ENCODE results near the gene RNU1-4. TPM values are rescaled to one million over a fixed set of nuclear protein-coding genes. Genes with fewer than 3 reads are reported as not detected.
"Not testable (repeated sequence)": the region's sequence is repeated elsewhere in the genome, so short reads cannot be mapped to it uniquely, and the experiment has no call there.

The RNU1-4 gene
- total and polyA plus RNA-seq, 2 donors (not counting 3 experiments of a cell fraction or from before 2014, with no cell fraction given), result 206 to 1,319 TPM

DNA sequence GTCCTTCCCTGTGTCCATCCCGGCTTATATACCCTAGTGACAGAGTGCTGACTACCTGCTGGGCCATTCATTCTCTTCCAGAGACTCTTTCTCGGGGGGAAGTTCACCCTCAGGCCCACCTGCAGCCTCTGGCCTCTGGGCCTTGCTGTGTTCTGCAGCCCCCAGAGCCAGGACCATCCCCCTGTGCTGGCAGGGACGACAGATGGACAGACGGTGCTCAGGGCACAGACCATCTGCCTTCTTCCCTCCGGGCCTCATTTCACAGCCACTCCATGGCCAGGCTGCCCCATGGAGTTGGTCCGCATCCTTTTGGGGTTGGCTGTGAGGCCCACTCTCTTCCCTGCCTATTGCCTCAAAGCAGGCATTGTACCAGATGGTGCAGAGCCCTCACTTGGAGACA lies 34.0 kb upstream of the RNU1-4 start:
- H3K9ac ChIP-seq (replicated peaks; ENCODE audit: extremely low read depth, insufficient read depth, low read length); H3K4me2 ChIP-seq (ENCODE audit: insufficient read depth, low read length); intact Hi-C loops (cut with micrococcal nuclease); H3K4me3 ChIP-seq (replicated peaks in 1 of 3; ENCODE audit: insufficient read depth in 1 of 3, low read depth in 1 of 3, low read length in 3 of 3); H3K27me3 ChIP-seq (ENCODE audit: control insufficient read depth in 2 of 2, insufficient read depth in 2 of 2, low read length in 2 of 2); DNase-seq (ENCODE audit: low read depth, low spot score); H3K9me3 ChIP-seq (replicated peaks; ENCODE audit: control insufficient read depth, insufficient read depth, low read length); H3K27ac ChIP-seq (ENCODE audit: insufficient read depth, low read depth, low read length); H3K4me1 ChIP-seq (ENCODE audit: control insufficient read depth, extremely low read depth, insufficient read depth, low read length); FAIRE-seq; dilution Hi-C loops (cut with MboI; ENCODE audit: extremely low pct_ligation_motif_present, low sequenced_read_pairs); H4K20me1 ChIP-seq (replicated peaks; ENCODE audit: control insufficient read depth, extremely low read depth, insufficient read depth, low read length); H3K79me2 ChIP-seq (ENCODE audit: control insufficient read depth, insufficient read depth, low read length); H3K36me3 ChIP-seq (ENCODE audit: control insufficient read depth in 2 of 2, extremely low read depth in 1 of 2, insufficient read depth in 2 of 2, low read length in 2 of 2); H3K9me1 ChIP-seq (replicated peaks; ENCODE audit: control insufficient read depth, extremely low read depth, insufficient read depth, low read length); H2AFZ ChIP-seq (ENCODE audit: low read depth, low read length); POLR2A ChIA-PET; BruUV-seq (replicated peaks): not testable (repeated sequence)
- CTCF ChIA-PET, result interaction anchor here (2.0 to 3.9 kb wide), 3 partner anchors 9 to 85 kb away, joined by 7 to 51 read pairs (median 24); no protein-coding TSS in a partner anchor

DNA sequence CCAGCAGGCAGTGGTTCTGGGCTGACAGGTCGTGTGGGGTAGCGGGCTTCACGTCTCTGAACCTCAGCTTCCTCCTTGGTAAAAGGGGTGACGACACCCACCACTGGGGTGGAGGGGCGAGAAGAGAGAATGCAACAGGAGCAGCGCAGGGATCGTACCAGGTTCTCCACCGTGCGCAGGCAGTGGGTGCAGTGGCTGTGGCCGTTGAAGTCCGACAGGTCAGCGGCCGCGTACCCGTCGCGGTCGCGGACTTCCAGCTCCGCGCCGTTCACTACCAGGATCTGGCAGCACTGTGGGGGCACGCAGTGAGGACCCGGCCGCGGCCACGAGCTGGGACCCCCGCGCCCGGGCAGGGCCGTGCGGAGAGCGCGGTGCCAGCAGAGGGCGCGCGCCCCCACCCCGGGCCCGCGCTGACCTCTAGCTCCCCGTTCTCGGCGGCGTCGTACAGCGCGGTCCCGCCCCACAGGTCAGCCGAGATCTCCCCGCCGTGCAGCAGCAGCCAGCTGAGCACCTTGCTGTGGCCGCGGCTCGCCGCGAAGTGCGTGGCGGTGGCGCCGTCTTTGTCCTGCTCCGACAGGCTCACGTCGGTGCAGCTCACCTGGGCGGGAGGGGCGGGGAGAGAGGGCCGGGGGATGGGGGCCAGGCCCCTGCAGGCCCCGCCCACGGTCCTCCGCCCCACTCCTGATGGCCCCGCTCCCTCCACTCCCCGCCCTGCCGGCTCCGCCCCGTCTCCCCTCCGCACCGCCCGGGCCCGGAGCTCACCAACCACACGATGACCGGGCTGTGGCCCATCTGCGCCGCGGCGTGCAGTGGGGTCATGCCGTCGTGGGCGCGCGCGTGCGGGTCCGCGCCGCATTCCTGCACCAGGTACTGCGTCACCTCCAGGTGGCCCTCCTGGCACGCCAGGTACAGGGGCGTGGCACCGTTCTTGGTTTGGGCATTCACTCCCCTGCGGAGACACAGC lies 32.9 kb upstream of the RNU1-4 start:
- H3K4me3 ChIP-seq (replicated peaks in 1 of 3; ENCODE audit: insufficient read depth in 1 of 3, low read depth in 1 of 3, low read length in 3 of 3); H3K79me2 ChIP-seq (ENCODE audit: control insufficient read depth, insufficient read depth, low read length); intact Hi-C loops (cut with micrococcal nuclease); H3K36me3 ChIP-seq (ENCODE audit: control insufficient read depth in 2 of 2, extremely low read depth in 1 of 2, insufficient read depth in 2 of 2, low read length in 2 of 2); DNase-seq (ENCODE audit: low read depth, low spot score); H3K27me3 ChIP-seq (ENCODE audit: control insufficient read depth in 2 of 2, insufficient read depth in 2 of 2, low read length in 2 of 2); H3K27ac ChIP-seq (ENCODE audit: insufficient read depth, low read depth, low read length); BruUV-seq (replicated peaks); H3K9me1 ChIP-seq (replicated peaks; ENCODE audit: control insufficient read depth, extremely low read depth, insufficient read depth, low read length); H4K20me1 ChIP-seq (replicated peaks; ENCODE audit: control insufficient read depth, extremely low read depth, insufficient read depth, low read length); H2AFZ ChIP-seq (ENCODE audit: low read depth, low read length); H3K9ac ChIP-seq (replicated peaks; ENCODE audit: extremely low read depth, insufficient read depth, low read length); dilution Hi-C loops (cut with MboI; ENCODE audit: extremely low pct_ligation_motif_present, low sequenced_read_pairs); H3K4me2 ChIP-seq (ENCODE audit: insufficient read depth, low read length); H3K9me3 ChIP-seq (replicated peaks; ENCODE audit: control insufficient read depth, insufficient read depth, low read length); H3K4me1 ChIP-seq (ENCODE audit: control insufficient read depth, extremely low read depth, insufficient read depth, low read length): not testable (repeated sequence)
- ChIA-PET POLR2A (interaction anchor here (0.6 to 0.7 kb wide), 2 partner anchors 180 to 314 kb away, joined by 3 read pairs; no protein-coding TSS in a partner anchor), CTCF (interaction anchor here (0.6 to 3.9 kb wide), 19 partner anchors 9 to 196 kb away, joined by 3 to 51 read pairs (median 5); partner anchors contain the start of gene NBPF1)
- peak; percentile 61 for FAIRE-seq

DNA sequence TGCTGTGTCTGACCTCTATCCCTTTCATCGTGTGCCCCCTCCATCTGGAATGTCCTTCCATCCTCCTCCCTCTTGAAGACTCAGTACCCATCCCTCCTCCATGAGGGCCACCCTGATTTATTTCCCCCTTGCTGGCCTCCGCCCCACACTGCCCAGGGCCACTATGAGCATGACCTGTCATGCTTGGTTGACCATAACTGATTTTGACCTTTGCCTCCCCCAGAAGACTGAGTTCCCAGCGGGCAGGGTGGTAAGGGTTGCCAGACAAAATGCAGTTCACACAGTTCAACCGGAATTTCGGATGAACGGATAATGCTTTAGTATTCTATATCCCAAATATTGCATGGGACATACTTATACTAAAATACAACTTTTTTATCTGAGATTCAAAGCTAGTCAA lies 31.6 kb upstream of the RNU1-4 start:
- H2AFZ ChIP-seq (ENCODE audit: low read depth, low read length); H3K9ac ChIP-seq (replicated peaks; ENCODE audit: extremely low read depth, insufficient read depth, low read length); POLR2A ChIA-PET; DNase-seq (ENCODE audit: low read depth, low spot score); H3K79me2 ChIP-seq (ENCODE audit: control insufficient read depth, insufficient read depth, low read length); H3K27me3 ChIP-seq (ENCODE audit: control insufficient read depth in 2 of 2, insufficient read depth in 2 of 2, low read length in 2 of 2); dilution Hi-C loops (cut with MboI; ENCODE audit: extremely low pct_ligation_motif_present, low sequenced_read_pairs); BruUV-seq (replicated peaks); H4K20me1 ChIP-seq (replicated peaks; ENCODE audit: control insufficient read depth, extremely low read depth, insufficient read depth, low read length); H3K9me1 ChIP-seq (replicated peaks; ENCODE audit: control insufficient read depth, extremely low read depth, insufficient read depth, low read length); H3K9me3 ChIP-seq (replicated peaks; ENCODE audit: control insufficient read depth, insufficient read depth, low read length); H3K4me1 ChIP-seq (ENCODE audit: control insufficient read depth, extremely low read depth, insufficient read depth, low read length); intact Hi-C loops (cut with micrococcal nuclease); H3K27ac ChIP-seq (ENCODE audit: insufficient read depth, low read depth, low read length); H3K36me3 ChIP-seq (ENCODE audit: control insufficient read depth in 2 of 2, extremely low read depth in 1 of 2, insufficient read depth in 2 of 2, low read length in 2 of 2); H3K4me3 ChIP-seq (replicated peaks in 1 of 3; ENCODE audit: insufficient read depth in 1 of 3, low read depth in 1 of 3, low read length in 3 of 3); H3K4me2 ChIP-seq (ENCODE audit: insufficient read depth, low read length): not testable (repeated sequence)
- FAIRE-seq, result peak; percentile 57
- CTCF ChIA-PET, result interaction anchor here (1.1 to 3.9 kb wide), 8 partner anchors 10 to 195 kb away, joined by 3 to 51 read pairs (median 6); no protein-coding TSS in a partner anchor
